OCI-LY7 (cell line): ENCODE data around the gene GNAL. TPM values are rescaled to one million over a fixed set of nuclear protein-coding genes. Genes with fewer than 3 reads are reported as not detected.

ENCODE experiments used
- BruUV-seq: library from RNA; stranded (reverse); fragments of 400-500 nt; replicated peaks from 2 replicates; lab custom pipeline; 2021; lab: Mats Ljungman, UMichigan
- CTCF ChIA-PET: fragments of 300-600 bp; sonication (Branson Sonifier 250); formaldehyde crosslinking; loops from one replicate; lab custom pipeline; 2022; ENCODE audit warnings: antibody characterized with exemption; ENCODE audit not compliant: unreplicated experiment; lab: Charles Lee
- POLR2A ChIA-PET: fragments of 300-600 bp; sonication (Branson Sonifier 250); formaldehyde crosslinking; loops from one replicate; lab custom pipeline; 2022; ENCODE audit warnings: antibody characterized with exemption; lab: Charles Lee
- DNase-seq: peaks from one replicate; pipeline ENCODE4 v3.0.0-alpha.2; 2015; ENCODE audit warnings: low spot score
- H2AFZ ChIP-seq: fragments of 200-600 bp; sonication (generic), shearing (Covaris generic); 2 replicates; pipeline ENCODE4 v1.6.1; 2014; ENCODE audit warnings: mild to moderate bottlenecking, antibody characterized with exemption, low read length, moderate library complexity
- H3K27ac ChIP-seq: fragments of 200-600 bp; sonication (generic); 2 replicates; pipeline ENCODE4 v1.5.1; 2014; ENCODE audit warnings: mixed run types, low read depth, mild to moderate bottlenecking, moderate library complexity, low read length, inconsistent platforms; ENCODE audit not compliant: poor library complexity, severe bottlenecking
- H3K36me3 ChIP-seq: fragments of 200-600 bp; sonication (generic); 2 replicates; pipeline ENCODE4 v1.6.1; 2014; ENCODE audit warnings: mild to moderate bottlenecking, antibody characterized with exemption, low read length, moderate library complexity, mixed read lengths; ENCODE audit not compliant: insufficient read depth
- H3K4me1 ChIP-seq: fragments of 200-600 bp; sonication (generic); 2 replicates; pipeline ENCODE4 v1.5.1; 2014; ENCODE audit warnings: mild to moderate bottlenecking, low read length; ENCODE audit not compliant: insufficient read depth, poor library complexity, severe bottlenecking
- H3K4me2 ChIP-seq: fragments of 200-600 bp; sonication (generic); 2 replicates; pipeline ENCODE4 v1.6.1; 2014; ENCODE audit warnings: mild to moderate bottlenecking, low read length
- H3K4me3 ChIP-seq: fragments of 200-600 bp; sonication (generic); 2 replicates; pipeline ENCODE4 v1.5.1; 2014; ENCODE audit warnings: mild to moderate bottlenecking, low read depth, low read length; ENCODE audit not compliant: poor library complexity, severe bottlenecking
- H3K79me2 ChIP-seq: fragments of 200-600 bp; sonication (generic); 2 replicates; pipeline ENCODE4 v1.6.1; 2016; ENCODE audit warnings: low read depth, mild to moderate bottlenecking, low read length, moderate library complexity, mixed read lengths; ENCODE audit not compliant: insufficient read depth
- H3K9me2 ChIP-seq: fragments of 200-600 bp; sonication (generic); 2 replicates; pipeline ENCODE4 v1.6.1; 2016; ENCODE audit warnings: mild to moderate bottlenecking, low read length, mixed read lengths; ENCODE audit not compliant: insufficient read depth
- H3K9me3 ChIP-seq: fragments of 200-600 bp; sonication (generic); 2 replicates; pipeline ENCODE4 v1.6.1; 2014; ENCODE audit warnings: mild to moderate bottlenecking, mixed run types, low read length, mixed read lengths
- H4K20me1 ChIP-seq: fragments of 200-600 bp; sonication (generic); 2 replicates; pipeline ENCODE4 v1.6.1; 2014; ENCODE audit warnings: mild to moderate bottlenecking, antibody characterized with exemption, low read length, moderate library complexity, mixed read lengths; ENCODE audit not compliant: insufficient read depth
- CTCF ChIP-seq: fragments of 200-600 bp; sonication (generic); conservative IDR thresholded peaks from 2 replicates; pipeline ENCODE4 v1.5.1; 2014; ENCODE audit warnings: mild to moderate bottlenecking, antibody characterized with exemption, low read length, moderate library complexity, mixed read lengths
- EZH2phosphoT487 ChIP-seq: fragments of 200-600 bp; sonication (generic); IDR thresholded peaks from 2 replicates; pipeline ENCODE4 v1.6.1; 2018; ENCODE audit warnings: low read depth, borderline replicate concordance, mild to moderate bottlenecking, mixed run types, antibody characterized with exemption, low read length, moderate library complexity, mixed read lengths
- intact Hi-C: fragments of 100-400 bp; cut with micrococcal nuclease; formaldehyde crosslinking; loops from one replicate; pipeline ENCODE4 v1.10.0; 2022; ENCODE audit not compliant: unreplicated experiment
- total RNA-seq, 2 experiments: library from RNA; depleted of rRNA in 1 of 2; stranded (reverse); fragments of >200 nt in 1 of 2; shearing (Covaris generic) in 1 of 2; gene quantifications; 2 replicates each; pipeline ENCODE4 v1.2.3, GENCODE V29; 2014 to 2022

The GNAL gene
- total RNA-seq, 2 experiments from 2014 or later, result 0.03 to 0.25 TPM

- DNase-seq, result no peak
Measured at GRCh38 chr18:11658989-11659388, 30.1 kb upstream of the GNAL start.

GRCh38 chr18:11660691-11661090 lies 28.4 kb upstream of the GNAL start:
- no peaks in the 10 kb centered on the region for H3K36me3 ChIP-seq
- no TSS peak for BruUV-seq
- H3K9me2 ChIP-seq, result no peaks in the 10 kb centered on the region
- H3K9me3 ChIP-seq, result no peaks in the 10 kb centered on the region
- no peak for DNase-seq
- peaks cover 9% of the 10 kb centered on the region for H3K4me1 ChIP-seq
- H3K4me2 ChIP-seq, result no peak overlapping the region
- intact Hi-C loops, result no loop called here
- ChIA-PET POLR2A (no interaction called here), CTCF (no interaction called here)
- TF ChIP-seq CTCF (no peak), EZH2phosphoT487 (no peak)
- no peaks in the 10 kb centered on the region for H4K20me1 ChIP-seq
- H3K27ac ChIP-seq, result no peak overlapping the region
- H2AFZ ChIP-seq, result no peak overlapping the region
- no peaks in the 10 kb centered on the region for H3K79me2 ChIP-seq
- H3K4me3 ChIP-seq, result no peak overlapping the region

More at GRCh38 chr18:11658989-11659388, 30.1 kb upstream of the GNAL start:
- ChIA-PET POLR2A (interaction anchor here (1.3 kb wide), 1 partner anchor 61 kb away, joined by 3 read pairs; no protein-coding TSS in a partner anchor), CTCF (no interaction called here)
- TF ChIP-seq EZH2phosphoT487, result no peak
- TF ChIP-seq CTCF, result no peak
- Histone ChIP-seq H3K4me1 (peaks cover 9% of the 10 kb centered on the region), H3K27ac (no peak overlapping the region), H3K4me2 (no peak overlapping the region), H3K36me3 (no peaks in the 10 kb centered on the region), H4K20me1 (no peaks in the 10 kb centered on the region), H3K4me3 (no peak overlapping the region), H3K9me3 (no peaks in the 10 kb centered on the region), H2AFZ (no peak overlapping the region), H3K79me2 (no peaks in the 10 kb centered on the region), H3K9me2 (no peaks in the 10 kb centered on the region)
- no TSS peak for BruUV-seq
- intact Hi-C loops, result loop anchor here (5.0 kb wide), 2 partner anchors 378 to 578 kb away; no protein-coding TSS in a partner anchor

- TF ChIP-seq EZH2phosphoT487, result no peak
- no peak for TF ChIP-seq CTCF
- H3K27ac ChIP-seq, result no peak overlapping the region
- no TSS peak for BruUV-seq
- no peak for DNase-seq
- ChIA-PET CTCF (no interaction called here), POLR2A (no interaction called here)
- no peaks in the 10 kb centered on the region for H3K9me3 ChIP-seq
- intact Hi-C loops, result no loop called here
- peaks cover 9% of the 10 kb centered on the region for H3K4me1 ChIP-seq
- H3K4me3 ChIP-seq, result no peak overlapping the region
- H2AFZ ChIP-seq, result no peak overlapping the region
- no peak overlapping the region for H3K4me2 ChIP-seq
- H3K36me3 ChIP-seq, result no peaks in the 10 kb centered on the region
- H3K79me2 ChIP-seq, result no peaks in the 10 kb centered on the region
- H3K9me2 ChIP-seq, result no peaks in the 10 kb centered on the region
- no peaks in the 10 kb centered on the region for H4K20me1 ChIP-seq
Measured at GRCh38 chr18:11661430-11661829, 27.6 kb upstream of the GNAL start.
